D341Med (cell line): ENCODE data around the gene KRT5.

Experiments used
- DNase-seq: peaks from one replicate; pipeline ENCODE4 v3.0.0; 2012; ENCODE audit warnings: low spot score

KRT5 gene

DNA sequence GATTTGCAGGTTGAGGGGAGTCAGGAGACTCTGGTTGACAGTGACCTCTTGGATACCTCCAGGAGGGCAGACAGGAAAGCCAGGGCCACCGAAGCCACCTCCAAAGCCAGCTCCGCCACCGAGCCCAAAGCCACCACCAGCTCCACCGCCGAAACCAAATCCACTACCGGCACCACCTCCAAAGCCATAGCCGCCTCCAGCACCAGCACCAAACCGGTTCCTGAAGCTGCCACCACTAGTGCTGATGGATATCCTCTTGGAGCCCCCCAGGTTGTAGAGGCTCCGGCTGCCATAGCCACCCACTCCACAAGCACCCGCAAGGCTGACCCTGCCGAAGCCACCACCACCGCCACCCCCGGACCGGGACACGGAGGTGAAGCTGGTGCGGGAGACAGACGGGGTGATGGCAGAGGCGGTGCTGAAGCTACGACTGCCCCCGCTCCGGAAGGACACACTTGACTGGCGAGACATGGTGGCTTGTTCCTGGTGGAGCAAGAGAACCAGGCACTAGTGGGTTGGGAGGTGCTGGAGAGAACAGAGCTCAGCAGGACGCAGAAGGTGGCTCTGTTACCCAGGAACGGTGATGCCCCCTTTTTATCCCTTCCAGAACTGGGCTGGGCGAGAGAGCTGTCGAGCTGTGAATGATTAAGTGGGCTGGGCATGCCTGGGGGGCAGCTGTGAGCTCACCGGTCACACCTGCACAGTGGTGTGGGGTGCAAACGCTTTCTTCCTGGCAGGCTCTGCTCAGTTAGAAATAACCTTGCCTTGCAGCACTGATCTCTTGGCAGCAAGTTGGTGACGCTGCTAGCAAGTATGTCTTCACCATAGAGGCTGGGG lies at the start of gene KRT5:
Gene KRT5 (minus strand): TSS at position 569 of the 837 bp plus-strand sequence. CDS start 98 bp downstream, at position 471.
- peak; percentile 19 for DNase-seq

DNA sequence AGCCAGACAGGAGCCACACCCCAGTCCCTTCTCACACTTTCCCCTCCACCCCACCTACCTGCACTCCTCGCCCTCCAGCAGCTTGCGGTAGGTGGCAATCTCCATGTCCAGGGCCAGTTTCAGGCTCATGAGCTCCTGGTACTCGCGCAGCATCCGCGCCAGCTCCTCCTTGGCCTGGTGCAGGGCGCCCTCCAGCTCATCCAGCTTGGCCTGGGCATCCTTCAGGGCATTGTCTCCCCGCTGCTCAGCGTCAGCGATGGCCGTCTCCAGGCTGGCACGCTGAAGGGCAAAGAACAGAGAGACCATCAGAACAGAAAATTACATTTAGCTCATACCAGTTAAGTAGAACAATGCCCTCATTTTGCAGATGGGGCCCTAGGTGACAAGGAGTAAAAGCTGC lies 47.9 kb upstream of the KRT5 start:
- DNase-seq: no peak

DNA sequence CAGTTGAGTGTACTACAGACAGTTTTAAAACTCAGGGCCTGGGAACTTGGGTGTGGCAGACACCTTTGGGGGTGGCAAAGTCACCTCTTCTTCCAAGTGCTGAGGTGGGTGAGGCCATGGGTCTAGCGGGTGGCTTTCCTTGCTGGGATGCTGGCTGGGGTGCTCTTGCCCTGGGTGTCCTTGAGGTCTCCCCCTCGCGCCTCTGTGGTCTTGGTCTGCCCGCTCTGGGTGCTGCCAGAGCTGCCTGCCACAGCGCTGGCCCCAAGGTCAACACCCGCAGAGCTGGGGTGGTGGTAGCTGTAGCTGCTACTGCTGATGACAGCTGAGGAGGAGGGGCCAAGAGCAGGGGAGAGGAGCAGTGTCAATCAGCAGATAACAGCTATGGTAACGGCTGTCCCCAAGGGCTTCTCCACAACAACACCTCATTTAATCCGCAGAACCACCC lies 46.7 kb upstream of the KRT5 start:
- DNase-seq: no peak

DNA sequence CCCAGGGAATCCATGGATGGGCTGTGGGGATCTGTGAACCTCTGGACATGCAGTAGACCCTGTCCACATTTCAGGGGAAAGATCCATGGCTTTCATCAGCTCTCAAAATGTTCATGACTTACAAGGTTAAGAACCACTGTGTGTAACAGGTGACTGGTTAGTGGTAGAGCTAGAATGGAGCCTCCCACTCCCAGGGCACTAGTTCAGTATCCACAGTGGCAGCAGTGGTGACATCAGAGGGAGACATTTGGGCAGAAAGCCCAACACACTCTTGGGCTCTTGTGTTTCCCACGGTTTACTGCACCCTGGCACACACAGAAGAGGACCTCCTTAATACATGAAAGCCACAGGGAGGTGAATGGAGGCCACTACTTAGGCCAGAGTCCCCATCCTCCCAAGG lies 44.4 kb upstream of the KRT5 start:
- no peak for DNase-seq

DNA sequence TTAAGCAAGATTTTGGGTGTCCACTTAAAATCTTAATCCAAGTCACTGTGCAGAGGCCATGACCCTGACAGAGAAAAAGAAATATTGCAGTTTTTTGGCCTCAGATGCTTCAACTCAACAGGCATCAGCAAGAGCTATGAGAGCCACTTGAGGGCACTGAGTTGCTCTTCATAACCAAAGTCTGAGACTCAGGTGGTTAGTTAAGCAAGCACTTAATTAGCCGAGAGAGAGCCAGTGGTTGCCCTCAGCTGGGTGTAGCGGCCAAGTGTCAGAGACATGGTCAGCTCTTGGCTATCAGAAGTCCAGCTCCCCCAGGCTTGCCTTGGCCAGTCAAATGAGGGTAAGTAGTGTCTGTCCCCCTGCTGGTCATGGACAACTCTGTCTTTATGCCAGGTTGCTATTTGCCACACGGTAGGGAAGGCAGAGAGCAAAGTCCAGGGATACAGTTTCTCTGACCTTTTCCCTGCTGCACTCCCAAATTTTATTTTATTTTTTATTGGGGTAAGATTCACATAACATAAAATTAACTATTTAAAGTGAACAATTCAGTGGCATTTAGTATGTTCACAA lies 41.8 kb upstream of the KRT5 start:
- DNase-seq: no peak

DNA sequence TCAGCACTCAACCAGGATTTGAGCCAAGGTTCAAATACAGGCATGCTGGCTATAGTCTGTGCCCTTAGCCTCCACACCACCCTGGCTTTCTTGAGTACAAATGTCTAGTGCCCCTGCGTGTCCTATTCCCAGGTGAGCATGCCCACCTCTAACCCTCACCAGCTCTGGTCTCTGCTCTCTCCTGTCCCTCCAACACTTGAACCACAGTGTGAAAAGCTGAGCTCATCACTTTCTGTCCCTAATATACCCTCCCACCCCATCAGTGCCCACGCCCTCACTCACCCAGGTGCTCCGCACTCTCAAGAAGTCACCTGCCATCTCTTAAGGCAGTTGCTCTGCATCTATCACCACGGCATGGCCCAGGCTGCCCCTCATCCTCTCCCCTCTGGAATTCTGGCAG lies 39.8 kb upstream of the KRT5 start:
- no peak for DNase-seq

DNA sequence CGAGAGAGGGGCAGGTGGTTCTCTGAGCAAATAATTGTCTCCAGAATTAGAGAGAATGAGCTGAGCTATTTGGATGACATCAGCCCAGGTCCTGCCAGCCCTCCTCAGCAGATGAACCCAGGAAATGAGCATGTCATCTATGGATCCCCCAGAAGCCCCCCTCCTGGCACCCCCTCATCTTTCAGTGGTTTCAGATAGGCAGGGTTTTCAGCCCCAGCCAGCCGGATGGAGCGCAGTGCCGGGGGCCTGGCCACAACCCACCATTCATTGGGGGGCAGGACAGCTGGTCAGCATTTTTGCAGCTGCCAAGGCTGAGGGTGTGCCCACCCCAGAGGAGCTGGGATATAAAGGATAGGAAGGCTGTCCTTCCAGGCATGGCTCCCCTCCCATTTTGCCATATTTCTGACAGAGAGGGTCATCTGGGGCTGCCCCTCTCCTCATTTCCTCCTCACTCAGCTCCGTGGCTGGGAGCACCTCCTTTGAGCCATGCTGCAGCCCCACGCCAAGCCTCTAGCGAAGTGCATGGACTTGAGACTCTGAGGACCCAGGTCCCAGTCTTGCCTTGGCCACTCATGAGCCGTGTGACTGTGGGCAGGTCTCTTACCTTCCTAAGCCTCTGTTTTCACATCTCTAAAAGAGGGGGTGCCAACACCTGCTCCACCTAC lies 38.7 kb upstream of the KRT5 start:
- no peak for DNase-seq

DNA sequence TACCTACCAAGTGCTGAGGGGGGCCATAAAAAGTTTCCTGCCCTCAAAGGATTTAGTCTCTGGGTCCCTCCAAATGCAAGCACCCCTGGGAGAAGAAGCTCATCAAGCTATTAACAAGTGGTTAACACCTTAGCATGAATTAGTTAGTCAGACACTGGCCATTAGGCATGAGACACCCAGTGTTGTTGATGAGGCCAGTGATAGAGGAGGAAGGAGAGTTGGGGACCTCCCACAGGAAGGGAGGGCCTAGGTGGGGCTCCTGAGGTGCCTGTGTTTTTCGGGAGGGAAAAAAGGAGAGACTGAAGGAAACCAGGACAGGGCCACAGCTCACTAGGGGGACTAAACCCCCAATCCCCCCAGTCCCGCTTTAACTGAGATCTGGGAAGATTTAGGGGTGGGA lies 37.3 kb upstream of the KRT5 start:
- no peak for DNase-seq

DNA sequence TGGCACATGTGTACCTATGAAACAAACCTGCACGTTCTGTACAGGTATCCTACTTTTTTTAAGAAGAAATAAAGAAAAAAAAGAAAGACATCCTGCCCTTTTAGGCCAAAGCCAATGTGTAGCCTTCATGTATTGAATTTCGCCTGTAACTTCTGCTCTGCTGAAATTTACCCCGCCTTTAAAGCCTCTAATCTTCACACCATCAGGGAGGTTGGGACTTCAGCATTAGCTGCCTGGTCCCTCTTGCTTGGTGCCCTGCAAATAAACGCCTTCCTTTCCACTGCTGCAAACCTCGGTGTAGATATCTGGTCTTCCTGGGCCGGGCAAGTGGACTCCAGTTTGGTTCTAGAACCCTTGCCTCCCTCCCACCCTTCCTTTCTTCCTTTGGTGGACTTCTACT lies 35.4 kb upstream of the KRT5 start:
- no peak for DNase-seq

DNA sequence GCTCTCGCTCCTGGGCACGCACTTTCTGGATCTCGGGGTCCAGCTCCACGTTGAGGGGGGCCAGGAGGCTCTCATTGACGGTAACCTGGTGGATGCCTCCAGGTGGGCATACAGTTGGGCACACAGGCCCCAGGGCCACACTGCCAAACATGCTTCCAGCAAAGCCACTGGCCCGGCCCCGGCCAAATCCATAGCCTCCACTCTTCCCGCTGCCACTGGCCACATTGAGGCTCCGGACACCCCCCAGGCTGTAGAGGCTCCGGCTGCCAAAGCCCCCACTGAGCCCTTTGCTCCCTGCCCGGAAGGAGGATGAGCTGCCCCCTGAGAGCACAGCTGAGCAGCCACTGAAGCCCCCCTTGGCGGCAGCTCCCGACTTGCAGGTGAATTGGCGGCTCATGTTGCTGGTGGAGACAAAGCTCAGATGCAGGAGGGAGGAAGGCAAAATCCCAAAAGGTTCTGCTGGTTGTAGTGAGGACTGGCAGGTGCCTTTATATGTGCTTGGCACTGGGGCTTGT lies 32.5 kb upstream of the KRT5 start, which contains the start of gene KRT71:
Gene KRT71 (minus strand): TSS at position 465 of the 515 bp plus-strand sequence. CDS start 68 bp downstream, at position 397.
- DNase-seq: no peak

DNA sequence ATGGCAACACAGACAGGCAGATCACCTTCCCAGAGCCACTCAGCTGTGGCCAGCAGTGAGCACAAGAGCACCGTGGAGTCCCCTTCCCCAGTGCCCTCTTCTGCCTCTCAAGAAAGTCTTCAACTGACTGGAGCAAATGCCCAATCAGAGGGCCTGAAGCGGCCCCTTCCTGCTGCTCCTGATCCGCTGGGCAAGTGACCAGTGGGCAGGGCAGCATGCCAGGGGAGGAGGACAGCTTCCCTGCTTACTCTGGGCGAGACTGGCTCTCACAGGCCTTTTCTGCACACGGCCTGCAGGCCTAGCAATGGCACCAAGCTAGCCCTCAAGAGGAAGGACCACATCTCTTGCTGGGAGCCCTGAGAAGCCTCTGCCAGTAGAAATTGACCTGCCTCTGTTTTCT lies 31.9 kb upstream of the KRT5 start:
- DNase-seq: no peak

DNA sequence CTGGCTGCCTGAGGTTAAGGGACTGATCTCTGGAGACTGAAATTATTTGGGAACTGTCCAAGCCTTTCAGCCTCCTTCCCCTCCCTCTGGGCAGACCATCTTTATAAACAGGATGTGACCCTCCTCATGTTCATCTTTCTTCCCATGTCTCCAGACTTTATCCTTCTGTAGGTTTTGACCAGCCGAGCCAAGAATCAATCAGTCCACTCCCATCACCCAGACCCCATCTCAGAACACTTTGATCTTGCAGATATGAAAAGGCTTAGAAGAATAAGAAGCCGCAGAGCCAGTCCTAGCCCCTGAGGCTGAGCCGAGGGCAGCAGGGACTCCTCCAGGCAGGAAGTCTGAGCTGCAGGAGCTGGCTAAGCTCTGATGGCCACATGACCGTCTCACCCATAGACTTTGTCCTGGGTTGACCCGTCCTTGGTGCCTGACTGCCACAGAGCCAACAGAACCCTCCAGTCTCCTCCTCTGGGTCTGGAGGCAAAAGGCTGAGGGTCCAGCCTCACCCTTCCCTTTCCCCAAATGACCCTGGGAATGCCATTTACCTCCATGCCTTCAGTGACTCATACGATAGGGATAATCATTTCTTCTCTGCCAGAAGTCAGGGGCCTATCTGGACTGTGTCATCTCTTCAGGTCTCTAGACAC lies 31.1 kb upstream of the KRT5 start:
- DNase-seq: no peak

DNA sequence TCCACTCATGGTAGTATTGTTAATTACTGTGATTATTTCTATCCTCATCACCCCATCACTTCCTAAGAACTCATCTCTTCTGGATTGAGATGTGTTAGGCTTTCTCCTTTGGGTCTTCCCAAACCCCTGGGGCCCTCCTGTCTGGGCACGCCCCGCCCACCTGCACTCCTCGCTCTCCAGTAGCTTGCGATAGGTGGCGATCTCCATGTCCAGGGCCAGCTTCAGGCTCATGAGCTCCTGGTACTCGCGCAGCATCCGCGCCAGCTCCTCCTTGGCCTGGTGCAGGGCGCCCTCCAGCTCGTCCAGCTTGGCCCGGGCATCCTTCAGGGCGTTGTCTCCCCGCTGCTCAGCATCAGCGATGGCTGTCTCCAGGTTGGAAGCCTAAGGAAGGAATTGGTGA lies 25.9 kb upstream of the KRT5 start:
- DNase-seq: no peak

DNA sequence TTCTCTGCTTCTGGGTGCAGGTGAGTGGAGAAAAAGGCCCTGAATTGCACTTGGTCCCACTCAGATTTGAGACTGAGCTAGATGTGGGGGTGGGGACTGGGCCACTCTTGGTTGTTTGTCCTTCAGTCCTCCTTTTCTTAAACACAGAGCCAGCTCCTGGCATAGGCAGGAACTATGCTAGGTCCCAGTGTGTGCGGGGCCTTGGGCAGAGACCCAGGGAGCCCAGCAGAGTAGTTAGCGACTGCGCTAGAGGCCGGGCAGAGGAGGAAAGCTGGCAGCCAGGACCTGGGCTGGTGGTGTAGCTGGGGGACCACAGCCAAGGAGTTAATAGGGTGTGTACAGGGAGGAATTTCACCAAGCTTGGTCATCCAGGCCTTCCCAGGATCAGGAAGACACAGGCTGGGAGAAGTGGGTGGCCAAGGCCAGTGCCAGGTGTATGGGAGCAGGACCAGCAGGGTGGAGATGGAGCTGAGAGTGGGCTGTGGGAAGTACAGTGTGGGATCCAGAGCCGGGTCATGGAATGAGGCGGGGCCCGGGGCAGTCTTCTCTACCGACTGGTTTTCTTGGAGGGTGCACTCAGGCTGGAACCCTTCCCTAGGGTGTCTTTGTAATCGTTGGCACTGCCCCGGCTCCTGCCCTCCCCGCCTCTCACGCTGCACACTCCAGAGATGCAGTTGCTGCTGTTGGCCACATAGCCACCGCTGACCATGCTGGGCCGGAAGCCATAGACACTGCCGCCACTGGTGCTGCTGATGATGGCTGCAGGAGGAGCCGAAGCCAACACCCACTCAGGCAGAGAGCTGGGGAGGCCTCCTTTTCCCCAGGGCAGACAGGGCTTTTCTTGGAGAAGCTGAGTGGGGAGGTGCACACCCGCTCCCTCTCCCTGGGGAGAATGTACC lies 24.0 kb upstream of the KRT5 start:
- DNase-seq: no peak

DNA sequence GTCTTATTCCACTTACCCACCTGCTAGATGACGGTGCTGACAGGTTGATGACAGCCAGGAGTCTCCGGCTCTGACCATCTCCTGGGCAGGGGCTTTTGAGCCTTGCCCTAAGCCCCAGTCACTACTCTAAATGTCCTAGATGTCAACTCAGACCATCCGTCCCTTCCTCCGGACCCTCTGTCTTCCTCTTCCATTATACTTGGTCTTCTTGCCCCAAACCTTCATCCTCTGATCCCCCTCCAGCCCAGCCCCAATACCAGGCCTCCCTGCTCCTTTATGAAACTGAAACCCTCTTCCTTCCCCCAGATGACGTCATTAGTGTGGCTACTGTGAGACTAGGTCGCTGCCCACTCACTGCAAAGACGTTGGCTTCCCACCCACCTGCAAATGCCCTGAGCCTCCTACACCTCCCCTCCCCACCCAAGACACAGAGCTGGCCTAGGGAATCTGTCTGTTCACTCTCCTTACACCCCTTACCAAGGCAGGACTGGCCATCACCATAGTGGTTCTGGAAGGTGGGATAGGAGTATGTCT lies 22.7 kb upstream of the KRT5 start:
- DNase-seq: no peak

DNA sequence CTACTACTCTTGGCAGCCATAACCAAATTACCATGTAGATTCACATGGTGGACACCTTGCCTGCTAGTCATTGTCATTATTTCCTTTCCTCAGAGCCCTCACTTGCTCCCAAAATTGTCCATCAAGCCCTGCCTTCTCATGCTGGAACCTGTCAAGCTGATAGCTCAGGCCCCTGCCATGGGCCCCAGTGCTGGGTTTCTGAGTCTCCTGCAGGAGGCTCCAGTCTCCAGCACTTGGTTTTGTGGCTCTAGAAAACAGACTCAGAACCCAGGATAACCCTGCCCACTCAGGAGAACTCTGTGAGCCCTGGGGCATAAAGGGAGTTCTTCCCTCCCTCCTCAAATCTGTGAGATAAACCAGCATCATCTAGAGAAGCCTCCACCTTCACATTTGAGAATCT lies 22.0 kb upstream of the KRT5 start:
- DNase-seq: no peak

DNA sequence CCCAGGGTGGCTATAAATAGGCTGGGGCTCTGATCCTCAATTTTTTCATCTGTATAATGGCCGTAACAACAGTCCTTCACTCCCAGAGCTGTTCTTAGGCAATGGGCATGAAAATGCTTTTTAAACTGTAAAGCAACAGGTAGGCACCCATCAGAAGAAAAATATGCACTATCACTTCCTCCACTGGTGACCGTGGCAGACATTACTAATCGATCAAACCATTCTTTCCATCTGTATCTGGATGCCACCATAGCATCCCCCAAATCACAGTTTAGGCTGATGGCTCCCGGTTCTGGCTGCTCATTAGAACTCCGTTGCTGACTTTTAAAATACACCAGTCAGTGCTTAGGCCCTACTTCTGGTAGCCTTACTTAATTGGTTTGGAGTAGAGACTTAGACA lies 21.5 kb upstream of the KRT5 start:
- no peak for DNase-seq

DNA sequence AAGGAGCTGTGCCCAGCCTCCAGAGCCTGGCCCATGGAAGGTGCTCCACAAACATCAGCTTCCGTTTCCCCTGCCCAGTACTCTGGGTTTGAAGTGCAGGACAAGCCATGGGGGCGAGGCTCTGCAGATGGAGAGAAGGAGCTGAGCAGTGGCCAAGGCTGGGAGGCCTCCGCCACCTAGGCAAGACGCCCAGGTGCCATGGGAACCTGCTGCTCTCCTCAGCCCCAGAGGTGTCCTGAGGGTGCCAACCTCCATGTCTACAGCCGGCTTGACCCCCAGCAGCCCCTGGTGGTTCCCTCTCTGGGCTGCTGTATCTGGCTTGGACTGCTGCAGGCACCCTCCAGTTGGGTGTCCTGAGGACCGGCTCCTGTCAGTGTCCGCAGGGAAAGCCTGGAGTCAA lies 20.3 kb upstream of the KRT5 start:
- no peak for DNase-seq

DNA sequence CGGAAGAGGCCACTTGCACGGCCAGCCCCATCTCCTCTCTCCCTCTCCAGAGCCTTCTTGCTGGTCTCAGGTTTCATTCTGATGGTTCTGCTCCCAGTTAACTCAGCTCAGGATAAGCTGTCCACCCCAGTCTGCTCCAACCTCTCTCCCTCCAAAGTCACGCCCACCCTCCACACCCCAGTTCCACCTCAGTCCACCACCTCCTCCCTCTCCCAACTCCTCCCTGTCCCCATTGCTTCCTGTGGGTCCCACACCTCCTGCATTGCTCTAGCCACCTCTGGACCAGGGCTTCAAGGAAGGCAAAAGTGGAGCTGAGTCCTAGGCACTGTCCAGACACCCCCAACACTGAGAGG lies 19.6 kb upstream of the KRT5 start:
- DNase-seq: no peak

DNA sequence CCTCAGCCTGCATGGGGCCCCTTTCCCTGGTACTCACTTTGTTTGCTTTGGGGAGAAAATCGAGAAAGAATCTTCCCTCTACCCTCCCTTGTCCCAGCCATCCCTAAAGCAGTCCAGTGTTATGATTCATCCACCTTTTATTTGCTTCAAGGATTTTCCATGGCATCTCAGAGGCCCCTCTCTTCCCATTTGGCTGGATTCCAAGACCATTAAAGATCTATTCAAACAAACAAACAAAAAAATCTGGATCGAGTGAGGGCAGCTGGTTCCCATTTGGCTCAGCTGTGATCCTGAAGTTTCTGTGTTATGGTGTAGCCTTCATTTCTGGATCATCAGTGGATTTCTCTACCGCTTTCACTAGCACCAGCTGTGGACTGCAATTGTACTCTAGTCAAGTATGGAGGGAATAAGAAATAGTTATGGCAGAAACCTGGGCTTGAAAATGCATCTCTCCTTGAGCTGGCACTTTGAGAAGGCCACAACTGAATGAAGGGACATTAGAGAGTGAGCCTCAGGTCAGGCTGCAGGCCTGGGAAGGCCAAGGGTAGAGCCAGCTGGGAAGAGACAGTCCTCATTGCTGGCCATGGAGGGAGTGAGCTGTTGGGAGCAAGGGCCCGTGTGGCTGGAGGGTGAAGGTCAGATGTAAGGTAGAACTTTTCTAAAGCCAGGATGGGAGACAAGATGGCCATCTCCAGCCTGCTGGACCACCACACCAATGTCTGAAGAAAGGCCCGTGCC lies 19.1 kb upstream of the KRT5 start:
- no peak for DNase-seq

DNA sequence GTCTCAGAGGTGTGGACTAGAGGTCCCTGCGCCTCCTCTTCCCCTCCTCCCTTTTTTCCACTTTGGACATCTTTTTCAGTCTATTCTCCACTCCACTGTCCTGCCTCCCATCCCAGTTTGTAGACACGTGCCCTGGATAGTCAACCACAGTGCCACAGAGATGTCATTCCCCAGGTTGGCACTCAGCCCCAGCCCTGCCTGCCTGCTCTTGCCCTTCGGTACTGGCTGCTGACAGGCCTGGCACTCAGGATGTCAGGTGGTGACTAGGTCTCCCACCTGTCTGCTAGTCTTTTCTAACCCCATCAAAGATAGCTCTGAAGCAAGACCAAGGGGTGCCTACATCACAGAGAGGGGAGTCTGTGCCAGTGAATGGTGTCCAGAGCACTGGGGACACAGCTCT lies 16.9 kb upstream of the KRT5 start:
- DNase-seq: no peak
